HepG2 (cell line): Measurements from ENCODE around the gene MYH7B. TPM values are rescaled to one million over a fixed set of nuclear protein-coding genes. Genes with fewer than 3 reads are reported as not detected.

Experiments used
- CEBPB ChIP-seq: IDR thresholded peaks from 2 replicates; pipeline ENCODE4 v1.6.1; 2011; ENCODE audit warnings: low read depth, low read length, improper control_type of control experiment, borderline replicate concordance
- KAT8 ChIP-seq: IDR thresholded peaks from 2 replicates; pipeline ENCODE4 v1.6.1; 2016; ENCODE audit warnings: missing genetic modification reagents, missing compliant biosample characterization
- MATR3 ChIP-seq: sonication (generic); formaldehyde crosslinking; IDR thresholded peaks from 2 replicates; pipeline ENCODE4 v1.4.0; 2020; ENCODE audit warnings: missing genetic modification reagents
- MED1 ChIP-seq: sonication (generic); formaldehyde crosslinking; IDR thresholded peaks from 2 replicates; pipeline ENCODE4 v1.4.0; 2020; ENCODE audit warnings: missing genetic modification reagents
- MYNN ChIP-seq: sonication (generic); formaldehyde crosslinking; IDR thresholded peaks from 2 replicates; pipeline ENCODE4 v1.4.0; 2020; ENCODE audit warnings: mild to moderate bottlenecking, low read depth, missing genetic modification reagents
- PHF20 ChIP-seq: sonication (generic); formaldehyde crosslinking; IDR thresholded peaks from 2 replicates; pipeline ENCODE4 v1.5.0; 2020; ENCODE audit warnings: mild to moderate bottlenecking, missing genetic modification reagents
- TAF1 ChIP-seq: sonication (generic); formaldehyde crosslinking; IDR thresholded peaks from 2 replicates; pipeline ENCODE4 v1.4.0; 2020; ENCODE audit warnings: missing genetic modification reagents
- U2AF1 ChIP-seq: fragments of 200-400 bp; formaldehyde crosslinking; optimal IDR thresholded peaks from 2 replicates; pipeline ENCODE3; 2017; ENCODE audit warnings: mild to moderate bottlenecking, low read depth, low read length
- ZMYM3 ChIP-seq: sonication (generic); formaldehyde crosslinking; IDR thresholded peaks from 2 replicates; pipeline ENCODE4 v1.5.1; 2020; ENCODE audit warnings: mild to moderate bottlenecking, missing genetic modification reagents
- ZNF431 ChIP-seq: sonication (generic); formaldehyde crosslinking; IDR thresholded peaks from 2 replicates; pipeline ENCODE4 v1.9.0; 2022; ENCODE audit warnings: missing genetic modification reagents, low read depth, mild to moderate bottlenecking, borderline replicate concordance
- ZNF552 ChIP-seq: sonication (generic); formaldehyde crosslinking; IDR thresholded peaks from 2 replicates; pipeline ENCODE4 v1.9.0; 2022; ENCODE audit warnings: missing genetic modification reagents, mild to moderate bottlenecking, borderline replicate concordance
- ZNF768 ChIP-seq: sonication (generic); formaldehyde crosslinking; IDR thresholded peaks from 2 replicates; pipeline ENCODE4 v1.4.0; 2020; ENCODE audit warnings: missing genetic modification reagents
- ZSCAN20 ChIP-seq: sonication (generic); formaldehyde crosslinking; IDR thresholded peaks from 2 replicates; pipeline ENCODE4 v1.4.0; 2020; ENCODE audit warnings: missing genetic modification reagents, mild to moderate bottlenecking, borderline replicate concordance
- polyA plus RNA-seq, 8 experiments: library from polyadenylated mRNA; depleted of rRNA in 3 of 8; stranded (reverse) in 7 of 8; unstranded in 1 of 8; fragments of >200 nt; fragmentation: Illumina TruSeq in 4 of 8; extraction: Trizol in 4 of 8; gene quantifications; 2 replicates each; pipeline versions ENCODE4 v1.2.1 to v1.2.3, GENCODE V29; 2011 to 2016; ENCODE audit warnings: low read depth in 4 of 8, missing spikeins in 1 of 8, mixed read lengths in 1 of 8; ENCODE audit not compliant: insufficient read depth in 1 of 8
- total RNA-seq, 5 experiments: library from RNA; depleted of rRNA; stranded (reverse); fragments of >200 nt; fragmentation: Illumina TruSeq; extraction: Trizol; gene quantifications; 2 replicates each; pipeline ENCODE4 v1.2.3, GENCODE V29; 2016; ENCODE audit warnings: low read depth in 1 of 5
- TF ChIP-seq, protein P1 (sequence below): sonication (generic); formaldehyde crosslinking; IDR thresholded peaks from 2 replicates; pipeline ENCODE4 v1.4.0; 2020; ENCODE audit warnings: missing genetic modification reagents, mild to moderate bottlenecking, borderline replicate concordance
- TF ChIP-seq, protein P2 (sequence below): sonication (generic); formaldehyde crosslinking; IDR thresholded peaks from 2 replicates; pipeline ENCODE4 v1.4.0; 2020; ENCODE audit warnings: missing genetic modification reagents
- TF ChIP-seq, protein P3 (sequence below): sonication (generic); formaldehyde crosslinking; IDR thresholded peaks from 2 replicates; pipeline ENCODE4 v1.8.1; 2023; ENCODE audit warnings: mild to moderate bottlenecking, missing genetic modification reagents
- TF ChIP-seq, protein P4 (sequence below): sonication (generic); formaldehyde crosslinking; IDR thresholded peaks from 2 replicates; pipeline ENCODE4 v1.8.0; 2023; ENCODE audit warnings: mild to moderate bottlenecking, missing genetic modification reagents
- TF ChIP-seq, protein P5 (sequence below): sonication (generic); formaldehyde crosslinking; IDR thresholded peaks from 2 replicates; pipeline ENCODE4 v1.8.0; 2022; ENCODE audit warnings: low read depth, missing genetic modification reagents

The MYH7B gene
- total and polyA plus RNA-seq, 2 of the 13 experiments (the other 11 are each of a cell fraction or from before 2014, with no cell fraction given) = 0.05 to 0.20 TPM

DNA sequence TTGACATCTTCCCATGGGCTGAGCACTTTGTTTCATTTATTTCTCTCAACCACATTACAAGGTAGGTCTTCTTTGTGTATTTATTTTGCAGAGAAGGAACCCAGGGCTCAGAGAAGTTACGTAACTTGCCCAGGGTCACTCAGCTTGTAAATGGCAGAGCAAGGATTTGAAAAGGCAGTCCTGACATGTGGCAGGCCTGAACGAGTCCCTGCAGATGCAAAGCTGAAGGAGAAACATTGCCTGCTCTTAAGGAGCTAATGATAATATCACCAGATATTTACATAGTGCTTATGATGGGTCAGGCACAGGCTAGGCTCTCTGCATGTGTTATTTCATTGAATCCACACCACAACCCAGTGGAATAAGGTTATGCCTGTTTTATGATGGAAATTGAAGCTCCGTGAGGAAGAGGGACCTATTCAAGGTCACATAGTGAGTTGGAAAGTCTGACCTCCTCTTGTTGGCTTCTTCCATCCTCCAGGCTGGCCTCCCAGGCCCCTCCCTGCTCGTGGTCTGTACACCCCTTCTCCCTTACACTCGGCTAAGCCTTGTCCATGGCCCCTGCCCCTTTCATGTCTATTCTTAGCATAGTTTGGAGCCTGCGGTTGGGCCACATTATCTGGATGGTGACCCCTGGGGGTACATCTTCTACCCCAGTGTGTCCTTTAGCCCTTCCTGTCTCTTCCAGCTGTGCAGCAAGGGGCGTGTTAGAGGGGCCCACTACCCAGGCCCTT lies 12.5 kb downstream of the MYH7B start (continued):
- TF ChIP-seq, protein P1, sequence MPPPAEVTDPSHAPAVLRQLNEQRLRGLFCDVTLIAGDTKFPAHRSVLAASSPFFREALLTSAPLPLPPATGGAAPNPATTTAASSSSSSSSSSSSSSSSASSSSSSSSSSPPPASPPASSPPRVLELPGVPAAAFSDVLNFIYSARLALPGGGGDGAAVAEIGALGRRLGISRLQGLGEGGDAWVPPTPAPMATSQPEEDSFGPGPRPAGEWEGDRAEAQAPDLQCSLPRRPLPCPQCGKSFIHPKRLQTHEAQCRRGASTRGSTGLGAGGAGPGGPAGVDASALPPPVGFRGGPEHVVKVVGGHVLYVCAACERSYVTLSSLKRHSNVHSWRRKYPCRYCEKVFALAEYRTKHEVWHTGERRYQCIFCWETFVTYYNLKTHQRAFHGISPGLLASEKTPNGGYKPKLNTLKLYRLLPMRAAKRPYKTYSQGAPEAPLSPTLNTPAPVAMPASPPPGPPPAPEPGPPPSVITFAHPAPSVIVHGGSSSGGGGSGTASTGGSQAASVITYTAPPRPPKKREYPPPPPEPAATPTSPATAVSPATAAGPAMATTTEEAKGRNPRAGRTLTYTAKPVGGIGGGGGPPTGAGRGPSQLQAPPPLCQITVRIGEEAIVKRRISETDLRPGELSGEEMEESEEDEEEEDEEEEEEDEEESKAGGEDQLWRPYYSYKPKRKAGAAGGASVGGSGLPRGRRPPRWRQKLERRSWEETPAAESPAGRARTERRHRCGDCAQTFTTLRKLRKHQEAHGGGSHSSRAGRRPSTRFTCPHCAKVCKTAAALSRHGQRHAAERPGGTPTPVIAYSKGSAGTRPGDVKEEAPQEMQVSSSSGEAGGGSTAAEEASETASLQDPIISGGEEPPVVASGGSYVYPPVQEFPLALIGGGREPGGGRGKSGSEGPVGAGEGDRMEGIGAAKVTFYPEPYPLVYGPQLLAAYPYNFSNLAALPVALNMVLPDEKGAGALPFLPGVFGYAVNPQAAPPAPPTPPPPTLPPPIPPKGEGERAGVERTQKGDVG (CRISPR knock-in tag) = no peak
- TF ChIP-seq ZSCAN20 (CRISPR knock-in tag) (no peak), U2AF1 (no peak), ZNF431 (CRISPR knock-in tag) (no peak), KAT8 (CRISPR knock-in tag) (no peak), ZNF768 (CRISPR knock-in tag) (peak; percentile 71; the same call in 1 of the 2 replicates), MYNN (CRISPR knock-in tag) (no peak), ZNF552 (CRISPR knock-in tag) (no peak), ZMYM3 (CRISPR knock-in tag) (peak; percentile 69), PHF20 (CRISPR knock-in tag) (no peak), TAF1 (CRISPR knock-in tag) (no peak), MED1 (CRISPR knock-in tag) (0 out of 2 replicates have a peak, but pooled peaks have one; percentile 16), MATR3 (CRISPR knock-in tag) (no peak), CEBPB (peak; percentile 67; the same call in 1 of the 2 replicates)
- TF ChIP-seq, protein P2, sequence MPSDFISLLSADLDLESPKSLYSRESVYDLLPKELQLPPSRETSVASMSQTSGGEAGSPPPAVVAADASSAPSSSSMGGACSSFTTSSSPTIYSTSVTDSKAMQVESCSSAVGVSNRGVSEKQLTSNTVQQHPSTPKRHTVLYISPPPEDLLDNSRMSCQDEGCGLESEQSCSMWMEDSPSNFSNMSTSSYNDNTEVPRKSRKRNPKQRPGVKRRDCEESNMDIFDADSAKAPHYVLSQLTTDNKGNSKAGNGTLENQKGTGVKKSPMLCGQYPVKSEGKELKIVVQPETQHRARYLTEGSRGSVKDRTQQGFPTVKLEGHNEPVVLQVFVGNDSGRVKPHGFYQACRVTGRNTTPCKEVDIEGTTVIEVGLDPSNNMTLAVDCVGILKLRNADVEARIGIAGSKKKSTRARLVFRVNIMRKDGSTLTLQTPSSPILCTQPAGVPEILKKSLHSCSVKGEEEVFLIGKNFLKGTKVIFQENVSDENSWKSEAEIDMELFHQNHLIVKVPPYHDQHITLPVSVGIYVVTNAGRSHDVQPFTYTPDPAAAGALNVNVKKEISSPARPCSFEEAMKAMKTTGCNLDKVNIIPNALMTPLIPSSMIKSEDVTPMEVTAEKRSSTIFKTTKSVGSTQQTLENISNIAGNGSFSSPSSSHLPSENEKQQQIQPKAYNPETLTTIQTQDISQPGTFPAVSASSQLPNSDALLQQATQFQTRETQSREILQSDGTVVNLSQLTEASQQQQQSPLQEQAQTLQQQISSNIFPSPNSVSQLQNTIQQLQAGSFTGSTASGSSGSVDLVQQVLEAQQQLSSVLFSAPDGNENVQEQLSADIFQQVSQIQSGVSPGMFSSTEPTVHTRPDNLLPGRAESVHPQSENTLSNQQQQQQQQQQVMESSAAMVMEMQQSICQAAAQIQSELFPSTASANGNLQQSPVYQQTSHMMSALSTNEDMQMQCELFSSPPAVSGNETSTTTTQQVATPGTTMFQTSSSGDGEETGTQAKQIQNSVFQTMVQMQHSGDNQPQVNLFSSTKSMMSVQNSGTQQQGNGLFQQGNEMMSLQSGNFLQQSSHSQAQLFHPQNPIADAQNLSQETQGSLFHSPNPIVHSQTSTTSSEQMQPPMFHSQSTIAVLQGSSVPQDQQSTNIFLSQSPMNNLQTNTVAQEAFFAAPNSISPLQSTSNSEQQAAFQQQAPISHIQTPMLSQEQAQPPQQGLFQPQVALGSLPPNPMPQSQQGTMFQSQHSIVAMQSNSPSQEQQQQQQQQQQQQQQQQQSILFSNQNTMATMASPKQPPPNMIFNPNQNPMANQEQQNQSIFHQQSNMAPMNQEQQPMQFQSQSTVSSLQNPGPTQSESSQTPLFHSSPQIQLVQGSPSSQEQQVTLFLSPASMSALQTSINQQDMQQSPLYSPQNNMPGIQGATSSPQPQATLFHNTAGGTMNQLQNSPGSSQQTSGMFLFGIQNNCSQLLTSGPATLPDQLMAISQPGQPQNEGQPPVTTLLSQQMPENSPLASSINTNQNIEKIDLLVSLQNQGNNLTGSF (CRISPR knock-in tag) = no peak
- TF ChIP-seq, protein P3, sequence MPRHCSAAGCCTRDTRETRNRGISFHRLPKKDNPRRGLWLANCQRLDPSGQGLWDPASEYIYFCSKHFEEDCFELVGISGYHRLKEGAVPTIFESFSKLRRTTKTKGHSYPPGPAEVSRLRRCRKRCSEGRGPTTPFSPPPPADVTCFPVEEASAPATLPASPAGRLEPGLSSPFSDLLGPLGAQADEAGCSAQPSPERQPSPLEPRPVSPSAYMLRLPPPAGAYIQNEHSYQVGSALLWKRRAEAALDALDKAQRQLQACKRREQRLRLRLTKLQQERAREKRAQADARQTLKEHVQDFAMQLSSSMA (CRISPR knock-in tag) = no peak
- TF ChIP-seq, protein P4, sequence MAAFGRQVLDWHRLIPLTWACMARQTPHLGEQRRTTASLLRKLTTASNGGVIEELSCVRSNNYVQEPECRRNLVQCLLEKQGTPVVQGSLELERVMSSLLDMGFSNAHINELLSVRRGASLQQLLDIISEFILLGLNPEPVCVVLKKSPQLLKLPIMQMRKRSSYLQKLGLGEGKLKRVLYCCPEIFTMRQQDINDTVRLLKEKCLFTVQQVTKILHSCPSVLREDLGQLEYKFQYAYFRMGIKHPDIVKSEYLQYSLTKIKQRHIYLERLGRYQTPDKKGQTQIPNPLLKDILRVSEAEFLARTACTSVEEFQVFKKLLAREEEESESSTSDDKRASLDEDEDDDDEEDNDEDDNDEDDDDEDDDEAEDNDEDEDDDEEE (CRISPR knock-in tag) = no peak
- TF ChIP-seq, protein P5, sequence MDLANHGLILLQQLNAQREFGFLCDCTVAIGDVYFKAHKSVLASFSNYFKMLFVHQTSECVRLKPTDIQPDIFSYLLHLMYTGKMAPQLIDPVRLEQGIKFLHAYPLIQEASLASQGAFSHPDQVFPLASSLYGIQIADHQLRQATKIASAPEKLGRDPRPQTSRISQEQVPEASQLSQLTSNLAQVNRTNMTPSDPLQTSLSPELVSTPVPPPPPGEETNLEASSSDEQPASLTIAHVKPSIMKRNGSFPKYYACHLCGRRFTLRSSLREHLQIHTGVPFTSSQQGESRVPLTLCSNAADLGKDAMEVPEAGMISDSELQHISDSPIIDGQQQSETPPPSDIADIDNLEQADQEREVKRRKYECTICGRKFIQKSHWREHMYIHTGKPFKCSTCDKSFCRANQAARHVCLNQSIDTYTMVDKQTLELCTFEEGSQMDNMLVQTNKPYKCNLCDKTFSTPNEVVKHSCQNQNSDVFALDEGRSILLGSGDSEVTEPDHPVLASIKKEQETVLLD (CRISPR knock-in tag) = no peak
